EL (cell line): ENCODE measurements around the gene AGXT2.

Experiments used
- DNase-seq: peaks from one replicate; pipeline ENCODE4 v3.0.0-alpha.2; 2016

Gene AGXT2

DNA sequence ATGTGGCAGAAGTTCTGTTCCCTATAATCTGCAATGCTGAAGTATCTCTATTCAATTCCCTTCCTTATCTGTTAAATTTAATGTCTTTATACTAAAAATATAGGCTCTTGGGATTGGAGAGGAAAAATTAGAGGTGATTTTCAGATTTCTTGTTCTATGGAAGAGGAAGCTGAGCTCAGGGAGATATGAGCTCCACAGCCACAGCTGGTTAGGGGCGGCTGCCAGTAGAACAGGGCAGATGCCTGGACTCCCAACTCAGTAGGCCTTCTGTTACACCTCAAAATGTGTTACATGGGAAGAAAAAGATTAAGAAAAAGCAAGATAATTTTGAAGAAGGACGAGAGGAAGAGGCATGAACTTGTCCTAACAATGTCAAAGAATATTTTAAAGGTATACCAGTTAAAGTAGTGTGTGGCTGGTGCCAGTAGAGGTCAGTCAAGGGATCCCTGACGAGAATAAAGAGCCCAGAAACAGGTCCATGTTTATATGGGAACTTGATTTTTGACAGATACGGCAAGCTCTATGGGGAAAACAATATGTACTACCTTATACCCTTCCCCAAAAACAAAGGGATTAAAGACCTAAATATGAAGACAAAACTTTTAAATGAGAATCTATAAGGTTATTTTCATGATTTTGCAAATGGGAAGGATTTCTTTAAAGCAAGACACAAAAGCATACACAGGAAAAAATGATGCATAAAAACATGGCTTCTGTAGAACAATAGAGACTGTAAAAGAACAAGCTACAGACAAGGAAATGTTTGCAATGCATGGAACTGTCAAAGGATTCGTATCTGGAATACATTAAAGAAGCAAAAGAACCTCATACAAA is 89.7 kb downstream of the AGXT2 start:
- DNase-seq = peak; percentile 35

DNA sequence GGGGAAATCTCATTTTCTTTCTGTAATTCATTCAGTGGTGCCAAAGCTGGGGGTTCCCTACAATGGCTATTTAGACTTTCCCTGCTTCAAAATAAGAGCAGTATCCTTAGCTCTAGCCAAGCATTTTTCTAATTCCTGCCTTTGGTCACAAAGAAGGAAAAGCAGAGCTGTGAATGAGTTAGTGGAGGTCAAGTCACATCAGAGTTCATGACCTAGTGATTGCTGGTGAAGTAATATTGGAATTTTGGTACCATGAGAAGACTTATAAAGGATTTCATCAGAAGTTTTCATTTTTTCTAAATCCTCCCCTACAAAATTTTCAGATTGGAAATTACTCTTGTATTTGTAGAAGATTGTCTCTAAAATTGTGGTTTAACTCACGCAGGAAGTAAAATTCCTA is 90.4 kb downstream of the AGXT2 start:
- DNase-seq = peak; percentile 25
